Measurements from ENCODE around the gene KNCN. TPM values are rescaled to one million over a fixed set of nuclear protein-coding genes. Genes with fewer than 3 reads are reported as not detected.

KNCN gene
- total and polyA plus RNA-seq, 2 donors (not counting 1 experiment from before 2014, with no cell fraction given): not detected

GRCh38 chr1:46527474-46528296 lies 23.8 kb downstream of the KNCN start:
- ATAC-seq (ENCODE audit: low read depth): peak; percentile 50
- no peak overlapping the region for H3K4me2 ChIP-seq (replicated peaks; ENCODE audit: low read depth, low read length, poor library complexity, severe bottlenecking)
- H3K27me3 Mint-ChIP-seq: peaks cover 58% of the 10 kb centered on the region
- peaks cover 0 to 40% (median 9%) of the 10 kb centered on the region in 4 experiments for H3K27me3 ChIP-seq (replicated peaks in 1 of 4; ENCODE audit: control extremely low read depth in 1 of 4, control insufficient read depth in 3 of 4, insufficient read depth in 4 of 4, low read length in 3 of 4)
- no peaks in the 10 kb centered on the region for H3K79me2 ChIP-seq (ENCODE audit: control insufficient read depth, insufficient read depth, low read length)
- no peaks in the 10 kb centered on the region for H3K4me1 Mint-ChIP-seq
- intact Hi-C loops (cut with micrococcal nuclease): loop anchor here (1.0 to 2.0 kb wide), 3 partner anchors 51 to 121 kb away; no protein-coding TSS in a partner anchor
- H3K4me3 Mint-ChIP-seq: no peak overlapping the region
- H3K9me3 Mint-ChIP-seq (ENCODE audit: insufficient read depth): no peaks in the 10 kb centered on the region
- H4K20me1 ChIP-seq (ENCODE audit: control insufficient read depth, insufficient read depth, low read length, poor library complexity, severe bottlenecking): no peaks in the 10 kb centered on the region
- 34% methylated on average over 3 of the region's 3 CpGs for WGBS (ENCODE audit: insufficient coverage)
- peak; percentile 64 for DNase-seq
- ChIA-PET POLR2A (no interaction called here), CTCF (interaction anchor here (0.6 to 8.2 kb wide), 13 partner anchors 12 to 200 kb away, joined by 3 to 122 read pairs (median 4); no protein-coding TSS in a partner anchor)
- TF ChIP-seq EZH2 (IDR thresholded peaks at IDR 0.05; ENCODE audit: borderline replicate concordance, insufficient read depth, low read depth, low read length, poor library complexity, severe bottlenecking): no peak
- TF ChIP-seq, protein P1, sequence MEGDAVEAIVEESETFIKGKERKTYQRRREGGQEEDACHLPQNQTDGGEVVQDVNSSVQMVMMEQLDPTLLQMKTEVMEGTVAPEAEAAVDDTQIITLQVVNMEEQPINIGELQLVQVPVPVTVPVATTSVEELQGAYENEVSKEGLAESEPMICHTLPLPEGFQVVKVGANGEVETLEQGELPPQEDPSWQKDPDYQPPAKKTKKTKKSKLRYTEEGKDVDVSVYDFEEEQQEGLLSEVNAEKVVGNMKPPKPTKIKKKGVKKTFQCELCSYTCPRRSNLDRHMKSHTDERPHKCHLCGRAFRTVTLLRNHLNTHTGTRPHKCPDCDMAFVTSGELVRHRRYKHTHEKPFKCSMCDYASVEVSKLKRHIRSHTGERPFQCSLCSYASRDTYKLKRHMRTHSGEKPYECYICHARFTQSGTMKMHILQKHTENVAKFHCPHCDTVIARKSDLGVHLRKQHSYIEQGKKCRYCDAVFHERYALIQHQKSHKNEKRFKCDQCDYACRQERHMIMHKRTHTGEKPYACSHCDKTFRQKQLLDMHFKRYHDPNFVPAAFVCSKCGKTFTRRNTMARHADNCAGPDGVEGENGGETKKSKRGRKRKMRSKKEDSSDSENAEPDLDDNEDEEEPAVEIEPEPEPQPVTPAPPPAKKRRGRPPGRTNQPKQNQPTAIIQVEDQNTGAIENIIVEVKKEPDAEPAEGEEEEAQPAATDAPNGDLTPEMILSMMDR (IDR thresholded peaks at IDR 0.05): peak; percentile 80
- no peaks in the 10 kb centered on the region for H3K4me1 ChIP-seq (ENCODE audit: control insufficient read depth in 2 of 2, insufficient read depth in 2 of 2, low read length in 2 of 2)
- no peaks in the 10 kb centered on the region for H3K36me3 ChIP-seq (replicated peaks in 1 of 2; ENCODE audit: control extremely low read depth in 1 of 2, control insufficient read depth in 1 of 2, extremely low read depth in 1 of 2, insufficient read depth in 2 of 2, low read length in 1 of 2)
- no peak overlapping the region for H2AFZ ChIP-seq (ENCODE audit: insufficient read depth, low read depth, low read length, poor library complexity, severe bottlenecking)
- no peak overlapping the region for H3K27ac Mint-ChIP-seq
- H3K27ac ChIP-seq (ENCODE audit: low read length in 2 of 2): no peak overlapping the region
- H3K9ac ChIP-seq (ENCODE audit: low read length): no peak overlapping the region
- H3K9me3 ChIP-seq (ENCODE audit: control extremely low read depth in 1 of 3, control insufficient read depth in 2 of 3, insufficient read depth in 1 of 3, low read length in 2 of 3): no peaks in the 10 kb centered on the region
- H3K4me3 ChIP-seq (ENCODE audit: control extremely low read depth in 1 of 5, extremely low read depth in 1 of 5, insufficient read depth in 1 of 5, low read depth in 2 of 5, low read length in 4 of 5): no peak overlapping the region

GRCh38 chr1:46526691-46527291 lies 24.7 kb downstream of the KNCN start:
- Mint-ChIP-seq H3K4me1 (no peaks in the 10 kb centered on the region), H3K4me3 (no peak overlapping the region), H3K9me3 (ENCODE audit: insufficient read depth) (no peaks in the 10 kb centered on the region), H3K27ac (no peak overlapping the region), H3K27me3 (peaks cover 60% of the 10 kb centered on the region)
- Histone ChIP-seq H3K4me2 (replicated peaks; ENCODE audit: low read depth, low read length, poor library complexity, severe bottlenecking) (no peak overlapping the region), H3K4me1 (ENCODE audit: control insufficient read depth in 2 of 2, insufficient read depth in 2 of 2, low read length in 2 of 2) (no peaks in the 10 kb centered on the region), H3K27ac (ENCODE audit: low read length in 2 of 2) (no peak overlapping the region), H3K36me3 (replicated peaks in 1 of 2; ENCODE audit: control extremely low read depth in 1 of 2, control insufficient read depth in 1 of 2, extremely low read depth in 1 of 2, insufficient read depth in 2 of 2, low read length in 1 of 2) (no peaks in the 10 kb centered on the region), H3K27me3 (replicated peaks in 1 of 4; ENCODE audit: control extremely low read depth in 1 of 4, control insufficient read depth in 3 of 4, insufficient read depth in 4 of 4, low read length in 3 of 4) (peaks cover 0 to 31% (median 7%) of the 10 kb centered on the region in 4 experiments), H3K9ac (ENCODE audit: low read length) (no peak overlapping the region), H2AFZ (ENCODE audit: insufficient read depth, low read depth, low read length, poor library complexity, severe bottlenecking) (no peak overlapping the region), H3K79me2 (ENCODE audit: control insufficient read depth, insufficient read depth, low read length) (no peaks in the 10 kb centered on the region), H3K9me3 (ENCODE audit: control extremely low read depth in 1 of 3, control insufficient read depth in 2 of 3, insufficient read depth in 1 of 3, low read length in 2 of 3) (no peaks in the 10 kb centered on the region), H4K20me1 (ENCODE audit: control insufficient read depth, insufficient read depth, low read length, poor library complexity, severe bottlenecking) (no peaks in the 10 kb centered on the region), H3K4me3 (ENCODE audit: control extremely low read depth in 1 of 5, extremely low read depth in 1 of 5, insufficient read depth in 1 of 5, low read depth in 2 of 5, low read length in 4 of 5) (no peak overlapping the region)
- ChIA-PET POLR2A (no interaction called here), CTCF (interaction anchor here (0.6 to 8.2 kb wide), 7 partner anchors 13 to 119 kb away, joined by 3 to 122 read pairs (median 7); no protein-coding TSS in a partner anchor)
- no peak for DNase-seq
- WGBS (ENCODE audit: insufficient coverage): 65% methylated on average over 10 of the region's 14 CpGs
- intact Hi-C loops (cut with micrococcal nuclease): no loop called here
- TF ChIP-seq, protein P1 (IDR thresholded peaks at IDR 0.05): no peak
- TF ChIP-seq EZH2 (IDR thresholded peaks at IDR 0.05; ENCODE audit: borderline replicate concordance, insufficient read depth, low read depth, low read length, poor library complexity, severe bottlenecking): no peak
- no peak for ATAC-seq (ENCODE audit: low read depth)
